ENCODE measurements around the gene BRD3. TPM values are rescaled to one million over a fixed set of nuclear protein-coding genes. Genes with fewer than 3 reads are reported as not detected.

BRD3 gene
- total RNA-seq, 1 experiment from 2014 or later: 14.9 TPM

Other genes starting within 250 kb of the BRD3 start
- gene VAV2, start 75.7 kb downstream of the BRD3 start, total RNA-seq (2014; rRNA removed; shearing (Covaris generic)): 14.2 and 14.4 TPM in 2 replicates
- 29.1 and 31.5 TPM in 2 replicates for gene BRD3OS, start 42.5 kb downstream of the BRD3 start, total RNA-seq (2014; rRNA removed; shearing (Covaris generic))
- gene WDR5, start 68.1 kb upstream of the BRD3 start, total RNA-seq (2014; rRNA removed; shearing (Covaris generic)): 35.7 and 42.3 TPM in 2 replicates
- not detected in 2 replicates for gene RNU6ATAC, start 96.5 kb upstream of the BRD3 start, total RNA-seq (2014; rRNA removed; shearing (Covaris generic))